Measurements from ENCODE around the gene JADE1. TPM values are rescaled to one million over a fixed set of nuclear protein-coding genes. Genes with fewer than 3 reads are reported as not detected.

JADE1 gene
- total RNA-seq, 1 donor from 2014 or later, result 39.6 TPM

DNA sequence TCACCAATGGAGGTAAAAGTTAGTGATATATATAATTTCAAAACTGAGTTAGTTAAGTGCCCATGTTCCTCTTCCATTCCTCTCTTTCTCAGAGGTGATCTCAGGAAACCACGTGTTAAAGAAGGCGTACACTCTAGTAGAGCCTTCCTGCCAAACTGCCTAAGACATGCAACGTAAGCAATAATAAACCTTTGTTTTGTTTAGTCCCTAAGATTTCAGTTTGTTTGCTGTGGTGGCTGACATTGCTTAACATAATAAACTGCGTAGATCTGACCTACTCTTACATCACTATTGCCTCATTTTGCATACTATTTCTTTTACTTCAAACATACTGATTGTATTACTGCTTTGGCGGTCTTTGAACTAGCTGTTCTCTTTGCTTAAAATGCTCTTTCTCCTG lies 99.2 kb downstream of the JADE1 start:
- TF ChIP-seq, protein P1, sequence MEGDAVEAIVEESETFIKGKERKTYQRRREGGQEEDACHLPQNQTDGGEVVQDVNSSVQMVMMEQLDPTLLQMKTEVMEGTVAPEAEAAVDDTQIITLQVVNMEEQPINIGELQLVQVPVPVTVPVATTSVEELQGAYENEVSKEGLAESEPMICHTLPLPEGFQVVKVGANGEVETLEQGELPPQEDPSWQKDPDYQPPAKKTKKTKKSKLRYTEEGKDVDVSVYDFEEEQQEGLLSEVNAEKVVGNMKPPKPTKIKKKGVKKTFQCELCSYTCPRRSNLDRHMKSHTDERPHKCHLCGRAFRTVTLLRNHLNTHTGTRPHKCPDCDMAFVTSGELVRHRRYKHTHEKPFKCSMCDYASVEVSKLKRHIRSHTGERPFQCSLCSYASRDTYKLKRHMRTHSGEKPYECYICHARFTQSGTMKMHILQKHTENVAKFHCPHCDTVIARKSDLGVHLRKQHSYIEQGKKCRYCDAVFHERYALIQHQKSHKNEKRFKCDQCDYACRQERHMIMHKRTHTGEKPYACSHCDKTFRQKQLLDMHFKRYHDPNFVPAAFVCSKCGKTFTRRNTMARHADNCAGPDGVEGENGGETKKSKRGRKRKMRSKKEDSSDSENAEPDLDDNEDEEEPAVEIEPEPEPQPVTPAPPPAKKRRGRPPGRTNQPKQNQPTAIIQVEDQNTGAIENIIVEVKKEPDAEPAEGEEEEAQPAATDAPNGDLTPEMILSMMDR (conservative IDR thresholded peaks at IDR 0.05), result no peak
- H3K27me3 Mint-ChIP-seq (ENCODE audit: low read depth), result no peaks in the 10 kb centered on the region
- no peak overlapping the region for H3K4me3 Mint-ChIP-seq
- DNase-seq (ENCODE audit: low read depth, low spot score), result no peak
- H3K27ac Mint-ChIP-seq (ENCODE audit: unreplicated experiment), result no peak overlapping the region
- peaks cover 21% of the 10 kb centered on the region for H3K4me1 Mint-ChIP-seq
- H3K9me3 Mint-ChIP-seq, result no peaks in the 10 kb centered on the region
- H3K36me3 Mint-ChIP-seq (ENCODE audit: low read depth), result no peaks in the 10 kb centered on the region

DNA sequence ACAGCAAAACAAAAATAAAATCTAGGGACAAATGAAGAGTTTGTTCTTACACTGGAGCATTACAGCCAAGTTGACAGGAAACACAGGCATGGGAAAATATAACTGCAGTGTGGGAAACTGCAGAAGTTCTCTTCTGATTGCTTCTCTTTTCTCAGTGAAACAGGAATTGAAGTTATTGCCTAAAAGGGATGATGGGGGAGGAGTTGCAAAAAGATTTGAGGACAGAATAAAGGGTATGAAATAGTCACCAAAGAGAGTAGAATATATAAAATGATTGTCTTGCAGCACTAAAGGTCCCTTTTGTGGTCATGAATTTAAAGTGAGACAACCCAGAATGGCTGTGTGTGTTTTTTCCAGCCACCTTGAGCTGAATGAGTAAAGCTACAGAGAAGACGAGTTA lies 103.7 kb downstream of the JADE1 start:
- Mint-ChIP-seq H3K4me1 (peaks cover 12% of the 10 kb centered on the region), H3K27ac (ENCODE audit: unreplicated experiment) (no peak overlapping the region), H3K27me3 (ENCODE audit: low read depth) (no peaks in the 10 kb centered on the region), H3K9me3 (no peaks in the 10 kb centered on the region), H3K4me3 (no peak overlapping the region), H3K36me3 (ENCODE audit: low read depth) (peaks cover 1% of the 10 kb centered on the region)
- TF ChIP-seq, protein P1 (conservative IDR thresholded peaks at IDR 0.05), result no peak
- DNase-seq (ENCODE audit: low read depth, low spot score), result no peak

GRCh38 chr4:128915544-128915943 lies 106.0 kb downstream of the JADE1 start:
- H3K9me3 Mint-ChIP-seq, result peaks cover 5% of the 10 kb centered on the region
- no peak overlapping the region for H3K27ac Mint-ChIP-seq (ENCODE audit: unreplicated experiment)
- H3K27me3 Mint-ChIP-seq (ENCODE audit: low read depth), result no peaks in the 10 kb centered on the region
- TF ChIP-seq, protein P1 (conservative IDR thresholded peaks at IDR 0.05), result no peak
- peaks cover 12% of the 10 kb centered on the region for H3K4me1 Mint-ChIP-seq
- no peak for DNase-seq (ENCODE audit: low read depth, low spot score)
- peaks cover 21% of the 10 kb centered on the region for H3K36me3 Mint-ChIP-seq (ENCODE audit: low read depth)
- no peak overlapping the region for H3K4me3 Mint-ChIP-seq

GRCh38 chr4:128916832-128917231 lies 107.3 kb downstream of the JADE1 start:
- Mint-ChIP-seq H3K9me3 (peaks cover 8% of the 10 kb centered on the region), H3K36me3 (ENCODE audit: low read depth) (peaks cover 27% of the 10 kb centered on the region), H3K27me3 (ENCODE audit: low read depth) (no peaks in the 10 kb centered on the region), H3K27ac (ENCODE audit: unreplicated experiment) (no peak overlapping the region), H3K4me3 (no peak overlapping the region), H3K4me1 (peaks cover 10% of the 10 kb centered on the region)
- DNase-seq (ENCODE audit: low read depth, low spot score), result no peak
- TF ChIP-seq, protein P1 (conservative IDR thresholded peaks at IDR 0.05), result no peak

DNA sequence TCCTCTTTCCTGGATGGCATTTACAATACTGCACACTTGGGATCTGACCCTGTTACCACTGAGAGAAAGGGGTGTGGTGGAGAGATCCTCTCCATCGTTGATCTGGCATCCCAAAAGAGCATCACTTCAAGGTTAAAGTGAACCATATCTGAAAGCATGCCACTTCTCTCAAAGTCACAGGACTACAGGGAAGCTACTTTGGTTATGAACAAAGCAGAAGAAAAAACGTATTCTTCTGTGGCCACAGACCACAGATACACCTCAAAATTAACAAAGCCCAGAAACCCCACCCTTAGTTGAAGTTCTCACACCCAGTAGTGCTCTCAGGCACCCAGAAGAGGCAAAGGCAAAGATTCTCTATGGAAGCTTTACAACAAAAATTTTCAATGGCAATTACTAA lies 108.3 kb downstream of the JADE1 start:
- TF ChIP-seq, protein P1 (conservative IDR thresholded peaks at IDR 0.05), result no peak
- Mint-ChIP-seq H3K4me1 (peaks cover 7% of the 10 kb centered on the region), H3K4me3 (no peak overlapping the region), H3K9me3 (peaks cover 8% of the 10 kb centered on the region), H3K27ac (ENCODE audit: unreplicated experiment) (no peak overlapping the region), H3K27me3 (ENCODE audit: low read depth) (no peaks in the 10 kb centered on the region), H3K36me3 (ENCODE audit: low read depth) (peaks cover 27% of the 10 kb centered on the region)
- DNase-seq (ENCODE audit: low read depth, low spot score), result no peak

GRCh38 chr4:128921954-128922353 lies 112.5 kb downstream of the JADE1 start:
- no peak overlapping the region for H3K4me3 Mint-ChIP-seq
- H3K27ac Mint-ChIP-seq (ENCODE audit: unreplicated experiment), result no peak overlapping the region
- no peak for DNase-seq (ENCODE audit: low read depth, low spot score)
- TF ChIP-seq, protein P1 (conservative IDR thresholded peaks at IDR 0.05), result no peak
- H3K27me3 Mint-ChIP-seq (ENCODE audit: low read depth), result no peaks in the 10 kb centered on the region
- H3K9me3 Mint-ChIP-seq, result peaks cover 11% of the 10 kb centered on the region
- no peaks in the 10 kb centered on the region for H3K4me1 Mint-ChIP-seq
- peaks cover 44% of the 10 kb centered on the region for H3K36me3 Mint-ChIP-seq (ENCODE audit: low read depth)
